Measurements from ENCODE around the gene PIAS1. TPM values are rescaled to one million over a fixed set of nuclear protein-coding genes. Genes with fewer than 3 reads are reported as not detected.
"Not testable (repeated sequence)": the region's sequence is repeated elsewhere in the genome, so short reads cannot be mapped to it uniquely, and the experiment has no call there.

The PIAS1 gene
- total RNA-seq, 6 donors from 2014 or later = 44.7 to 114 (median 64.3) TPM

GRCh38 chr15:68210821-68211655, 156.9 kb downstream of the PIAS1 start:
- no peak for TF ChIP-seq POLR2AphosphoS5 (IDR thresholded peaks at IDR 0.05)
- peak; percentile 78 to 89 (median 83) for TF ChIP-seq CTCF (IDR thresholded peaks at IDR 0.05)
- TF ChIP-seq EP300 (IDR thresholded peaks at IDR 0.05) = no peak
- no peaks in the 10 kb centered on the region for H3K9me3 ChIP-seq
- H3K4me1 ChIP-seq = peaks cover 8 to 35% (median 9%) of the 10 kb centered on the region in 4 donors
- 64 to 80% methylated on average over 4 to 15 of the region's 23 CpGs for WGBS, 2 donors
- H3K36me3 ChIP-seq = no peaks in the 10 kb centered on the region
- no peak overlapping the region for H3K4me3 ChIP-seq
- DNase-seq (peak; percentile 48 to 92), ATAC-seq (ENCODE audit: low FRiP score in 2 of 2) (peak; percentile 52 to 74)
- H3K27ac ChIP-seq = no peak overlapping the region
- no peaks in the 10 kb centered on the region for H3K27me3 ChIP-seq

- Histone ChIP-seq H3K4me1 (peaks cover under 1 to 27% (median 5%) of the 10 kb centered on the region in 4 donors), H3K27ac (no peak overlapping the region), H3K27me3 (no peaks in the 10 kb centered on the region), H3K4me3 (no peak overlapping the region), H3K9me3 (no peaks in the 10 kb centered on the region), H3K36me3 (no peaks in the 10 kb centered on the region)
- ATAC-seq (ENCODE audit: low FRiP score in 2 of 2) = no peak
- TF ChIP-seq EP300 (IDR thresholded peaks at IDR 0.05) = no peak
- TF ChIP-seq CTCF (IDR thresholded peaks at IDR 0.05) = no peak
- no peak for TF ChIP-seq POLR2AphosphoS5 (IDR thresholded peaks at IDR 0.05)
- TF ChIP-seq POLR2A (IDR thresholded peaks at IDR 0.05) = no peak
- 93 to 98% methylated on average over 10 to 14 of the region's 14 CpGs for WGBS, 2 donors
- DNase-seq = peak; percentile 12 to 37
Observed at GRCh38 chr15:68211656-68212320, 157.7 kb downstream of the PIAS1 start.

GRCh38 chr15:68213491-68213845, 159.4 kb downstream of the PIAS1 start:
- H3K4me3 ChIP-seq; DNase-seq; H3K36me3 ChIP-seq; H3K27ac ChIP-seq; H3K27me3 ChIP-seq; ATAC-seq (ENCODE audit: low FRiP score in 2 of 2); H3K9me3 ChIP-seq: not testable (repeated sequence)
- 91 to 96% methylated on average over 6 of the region's 6 CpGs for WGBS, 2 donors
- peaks cover 0 to 20% (median 5%) of the 10 kb centered on the region in 4 donors for H3K4me1 ChIP-seq

- WGBS, 2 donors = 96% methylated on average over 9 to 17 of the region's 17 CpGs
Observed at GRCh38 chr15:68213991-68214837, 160.1 kb downstream of the PIAS1 start.

More at GRCh38 chr15:68213991-68214837, 160.1 kb downstream of the PIAS1 start:
- Histone ChIP-seq H3K4me3 (no peak overlapping the region), H3K27me3 (no peaks in the 10 kb centered on the region), H3K27ac (no peak overlapping the region), H3K9me3 (no peaks in the 10 kb centered on the region), H3K36me3 (peaks cover 0 to 10% (median 1%) of the 10 kb centered on the region in 4 donors), H3K4me1 (peaks cover 0 to 18% (median 5%) of the 10 kb centered on the region in 4 donors)
- ATAC-seq (ENCODE audit: low FRiP score in 2 of 2) = no peak
- TF ChIP-seq POLR2AphosphoS5 (IDR thresholded peaks at IDR 0.05) (no peak), EP300 (IDR thresholded peaks at IDR 0.05) (no peak), POLR2A (IDR thresholded peaks at IDR 0.05) (no peak), CTCF (IDR thresholded peaks at IDR 0.05) (no peak)
- peak in 1 of 2 donors; percentile 43 for DNase-seq
